Upper lobe of left lung (tissue), 4 donors: ENCODE data around the gene GTF3C5.

Source experiments
- POLR2A ChIP-seq, 4 donors: fragments of 450-650 bp; IDR thresholded peaks; one replicate each; pipeline ENCODE4 v1.5.1; 2016 to 2017; ENCODE audit warnings: antibody characterized with exemption in 4 of 4, mild to moderate bottlenecking in 2 of 4
- POLR2AphosphoS5 ChIP-seq, 2 donors: sonication (generic); formaldehyde crosslinking; IDR thresholded peaks; one replicate each; pipeline ENCODE4 v1.5.1; 2017; ENCODE audit warnings: antibody characterized with exemption in 2 of 2
- TF ChIP-seq, protein P1 (sequence below), 6 experiments: fragments of 450-650 bp in 4 of 6; fragments of 200-600 bp in 2 of 6; sonication (generic) in 2 of 6; IDR thresholded peaks; one replicate each; pipeline ENCODE4 v1.5.1; 2016 to 2019; ENCODE audit warnings: antibody characterized with exemption in 6 of 6

GRCh38 chr9:133003071-133003461 lies 27.7 kb upstream of the GTF3C5 start:
- TF ChIP-seq, protein P1, sequence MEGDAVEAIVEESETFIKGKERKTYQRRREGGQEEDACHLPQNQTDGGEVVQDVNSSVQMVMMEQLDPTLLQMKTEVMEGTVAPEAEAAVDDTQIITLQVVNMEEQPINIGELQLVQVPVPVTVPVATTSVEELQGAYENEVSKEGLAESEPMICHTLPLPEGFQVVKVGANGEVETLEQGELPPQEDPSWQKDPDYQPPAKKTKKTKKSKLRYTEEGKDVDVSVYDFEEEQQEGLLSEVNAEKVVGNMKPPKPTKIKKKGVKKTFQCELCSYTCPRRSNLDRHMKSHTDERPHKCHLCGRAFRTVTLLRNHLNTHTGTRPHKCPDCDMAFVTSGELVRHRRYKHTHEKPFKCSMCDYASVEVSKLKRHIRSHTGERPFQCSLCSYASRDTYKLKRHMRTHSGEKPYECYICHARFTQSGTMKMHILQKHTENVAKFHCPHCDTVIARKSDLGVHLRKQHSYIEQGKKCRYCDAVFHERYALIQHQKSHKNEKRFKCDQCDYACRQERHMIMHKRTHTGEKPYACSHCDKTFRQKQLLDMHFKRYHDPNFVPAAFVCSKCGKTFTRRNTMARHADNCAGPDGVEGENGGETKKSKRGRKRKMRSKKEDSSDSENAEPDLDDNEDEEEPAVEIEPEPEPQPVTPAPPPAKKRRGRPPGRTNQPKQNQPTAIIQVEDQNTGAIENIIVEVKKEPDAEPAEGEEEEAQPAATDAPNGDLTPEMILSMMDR (IDR thresholded peaks at IDR 0.05), result no peak
- TF ChIP-seq POLR2A (IDR thresholded peaks at IDR 0.05) (no peak), POLR2AphosphoS5 (IDR thresholded peaks at IDR 0.05) (no peak)
